K562 (cell line): Measurements from ENCODE around the gene CNKSR2. TPM values are rescaled to one million over a fixed set of nuclear protein-coding genes. Genes with fewer than 3 reads are reported as not detected.

Experiments used
- ATAC-seq: fragments of 200-7000 bp; cut with Tn5 transposase; 3 replicates; pipeline ENCODE4 v1.9.1; 2020; ENCODE audit warnings: moderate library complexity
- BruUV-seq: library from RNA; stranded (reverse); fragments of 400-500 nt; replicated peaks from 2 replicates; lab custom pipeline; 2021; lab: Mats Ljungman, UMichigan
- CTCF ChIA-PET: fragments of 300-600 bp; formaldehyde crosslinking; extraction: SDS; loops from one replicate; lab custom pipeline; 2021; ENCODE audit warnings: low intra/inter-chr PET ratio; lab: Yijun Ruan, JAX
- POLR2A ChIA-PET: fragments of 300-600, 350-650 bp; sonication (Branson Sonifier 250); formaldehyde crosslinking; extraction: SDS; loops from one replicate; lab custom pipeline; 2021; ENCODE audit warnings: antibody characterized with exemption, inconsistent platforms; lab: Yijun Ruan, JAX
- DNase-seq, 4 experiments: peaks; one replicate each; pipeline versions ENCODE4 v3.0.0 to v3.0.0-alpha.2; 2011 to 2018; ENCODE audit warnings: low spot score in 3 of 4, mixed read lengths in 3 of 4; ENCODE audit errors: extremely low read depth in 1 of 4
- FAIRE-seq: peaks from 2 replicates; lab custom pipeline; 2011; peaks lifted over from hg19 to GRCh38; lab: Jason Lieb, UNC
- H2AFZ ChIP-seq: 2 replicates; pipeline ENCODE4 v1.6.0; 2011; ENCODE audit warnings: low read depth, low read length, control low read depth, inconsistent platforms
- H3K27ac ChIP-seq: fragments of 200-600 bp; 3 replicates; pipeline ENCODE4 v1.8.0; 2011; ENCODE audit warnings: low read depth, mild to moderate bottlenecking, control low read depth, inconsistent platforms, low read length, moderate library complexity, mixed read lengths; ENCODE audit errors: extremely low read depth
- H3K27me3 ChIP-seq, 2 experiments: fragments of 300-600 bp in 1 of 2; 2 replicates in 1 of 2; 3 replicates in 1 of 2; pipeline versions ENCODE4 v1.6.0 to v1.8.0; 2011; ENCODE audit warnings: inconsistent platforms in 2 of 2, low read length in 2 of 2, mild to moderate bottlenecking in 1 of 2, mixed read lengths in 1 of 2, moderate library complexity in 1 of 2; ENCODE audit not compliant: control insufficient read depth in 2 of 2, insufficient read depth in 2 of 2
- H3K36me3 ChIP-seq: fragments of 300-600 bp; 3 replicates; pipeline ENCODE4 v1.8.0; 2011; ENCODE audit warnings: mild to moderate bottlenecking, low read length, inconsistent platforms; ENCODE audit not compliant: control insufficient read depth, insufficient read depth
- H3K4me1 ChIP-seq, 2 experiments: fragments of 200-600 bp in 1 of 2; replicated peaks in 1 of 2; 2 replicates in 1 of 2; 3 replicates in 1 of 2; pipeline versions ENCODE4 v1.5.1 to v1.8.0; 2011; ENCODE audit warnings: inconsistent platforms in 2 of 2, low read length in 2 of 2, mild to moderate bottlenecking in 1 of 2, mixed read lengths in 1 of 2, moderate library complexity in 1 of 2; ENCODE audit not compliant: control insufficient read depth in 2 of 2, insufficient read depth in 2 of 2
- H3K4me2 ChIP-seq: 2 replicates; pipeline ENCODE4 v1.6.1; 2011; ENCODE audit warnings: low read length, control low read depth, inconsistent platforms, mixed read lengths; ENCODE audit not compliant: insufficient read depth
- H3K4me3 ChIP-seq: fragments of 200-600 bp; sonication (generic), shearing (Covaris generic); 2 replicates; pipeline ENCODE4 v1.5.1; 2016; ENCODE audit warnings: control low read depth, inconsistent platforms
- H3K79me2 ChIP-seq: fragments of 200-600 bp; 3 replicates; pipeline ENCODE4 v1.8.0; 2011; ENCODE audit warnings: low read length, inconsistent platforms; ENCODE audit not compliant: control insufficient read depth, insufficient read depth
- H3K9ac ChIP-seq, 2 experiments: 2 replicates each; pipeline versions ENCODE4 v1.6.0 to v1.6.1; 2011; ENCODE audit warnings: low read depth in 2 of 2, low read length in 2 of 2, control low read depth in 1 of 2, inconsistent platforms in 1 of 2, mild to moderate bottlenecking in 1 of 2, mixed read lengths in 1 of 2; ENCODE audit not compliant: insufficient read depth in 1 of 2
- H3K9me1 ChIP-seq: one replicate; pipeline ENCODE4 v1.6.0; 2011; ENCODE audit warnings: inconsistent platforms, mild to moderate bottlenecking, low read length, moderate library complexity; ENCODE audit not compliant: control insufficient read depth, insufficient read depth
- H3K9me3 ChIP-seq: replicated peaks from 2 replicates; pipeline ENCODE4 v1.5.1; 2011; ENCODE audit warnings: low read depth, low read length, inconsistent platforms; ENCODE audit not compliant: control insufficient read depth, insufficient read depth
- H4K20me1 ChIP-seq: replicated peaks from 2 replicates; pipeline ENCODE4 v1.6.1; 2011; ENCODE audit warnings: low read length, inconsistent platforms, mixed read lengths; ENCODE audit not compliant: control insufficient read depth, insufficient read depth
- ATF1 ChIP-seq, 2 experiments: fragments of 450-650 bp in 1 of 2; IDR thresholded peaks; 2 replicates each; pipeline ENCODE4 v1.6.1; 2016; ENCODE audit warnings: missing compliant biosample characterization in 1 of 2, missing genetic modification characterization in 1 of 2
- CXXC5 ChIP-seq: fragments of 250-450 bp; sonication (Bioruptor Pico); IDR thresholded peaks from 2 replicates; pipeline ENCODE4 v1.8.0; 2022; ENCODE audit warnings: inconsistent platforms, mild to moderate bottlenecking, moderate library complexity
- KLF13 ChIP-seq: fragments of 450-650 bp; IDR thresholded peaks from 2 replicates; pipeline ENCODE4 v1.6.1; 2016; ENCODE audit warnings: missing genetic modification characterization, low read depth, mild to moderate bottlenecking, missing compliant biosample characterization, moderate library complexity, borderline replicate concordance
- MEIS2 ChIP-seq: fragments of 450-650 bp; IDR thresholded peaks from 2 replicates; pipeline ENCODE4 v1.6.1; 2014; ENCODE audit warnings: mild to moderate bottlenecking; ENCODE audit not compliant: partially characterized antibody
- TSC22D4 ChIP-seq: fragments of 450-650 bp; IDR thresholded peaks from 2 replicates; pipeline ENCODE4 v1.6.1; 2016; ENCODE audit warnings: missing genetic modification characterization, missing biosample characterization, control low read depth
- ZEB2 ChIP-seq: fragments of 450-650 bp; IDR thresholded peaks from 2 replicates; pipeline ENCODE4 v1.6.1; 2016
- ZNF551 ChIP-seq: fragments of 250-450 bp; sonication (Bioruptor Pico); IDR thresholded peaks from 2 replicates; pipeline ENCODE4 v1.5.0; 2021; ENCODE audit warnings: mild to moderate bottlenecking, moderate library complexity
- WGBS: fragments of 100-300 bp; shearing (Covaris generic); methylation state at CpG from one replicate; pipeline ENCODE4 v1.1.6; 2016; ENCODE audit warnings: low coverage, mixed read lengths; ENCODE audit not compliant: insufficient coverage; ENCODE audit errors: missing lambda C conversion rate; 5-methylcytosine and 5-hydroxymethylcytosine counted together
- in situ Hi-C: fragments of 300-500 bp; cut with MboI; formaldehyde crosslinking; loops from 4 replicates; pipeline ENCODE4 v1.15.0; 2018; ENCODE audit warnings: inconsistent platforms, mixed read lengths
- intact Hi-C: fragments of 100-400 bp; cut with micrococcal nuclease; formaldehyde crosslinking; loops from 2 replicates; pipeline ENCODE4 v1.14.2; 2022
- polyA plus RNA-seq, 8 experiments: library from polyadenylated mRNA; depleted of rRNA in 4 of 8; stranded (reverse) in 5 of 8; unstranded in 3 of 8; fragments of >200 nt; fragmentation: Nextera tagmentation in 2 of 8; fragmentation: Illumina TruSeq in 1 of 8; extraction: Ambion mirVana in 2 of 8; extraction: Trizol in 1 of 8; gene quantifications; 2 replicates each; pipeline versions ENCODE4 v1.2.1 to v1.2.3, GENCODE V29; 2011 to 2014; ENCODE audit warnings: inconsistent platforms in 1 of 8, missing spikeins in 1 of 8
- total RNA-seq, 7 experiments: library from RNA; depleted of rRNA in 6 of 7; stranded (reverse); fragments of >200 nt in 6 of 7; fragmentation: Illumina TruSeq in 2 of 7; extraction: Trizol in 2 of 7; gene quantifications; 2 replicates each; pipeline versions ENCODE4 v1.2.1 to v1.2.3, GENCODE V29; 2011 to 2021; ENCODE audit warnings: low replicate concordance in 1 of 7

The CNKSR2 gene
- total and polyA plus RNA-seq, 9 of the 15 experiments (the other 6 are each of a cell fraction or from before 2014, with no cell fraction given) = not detected

DNA sequence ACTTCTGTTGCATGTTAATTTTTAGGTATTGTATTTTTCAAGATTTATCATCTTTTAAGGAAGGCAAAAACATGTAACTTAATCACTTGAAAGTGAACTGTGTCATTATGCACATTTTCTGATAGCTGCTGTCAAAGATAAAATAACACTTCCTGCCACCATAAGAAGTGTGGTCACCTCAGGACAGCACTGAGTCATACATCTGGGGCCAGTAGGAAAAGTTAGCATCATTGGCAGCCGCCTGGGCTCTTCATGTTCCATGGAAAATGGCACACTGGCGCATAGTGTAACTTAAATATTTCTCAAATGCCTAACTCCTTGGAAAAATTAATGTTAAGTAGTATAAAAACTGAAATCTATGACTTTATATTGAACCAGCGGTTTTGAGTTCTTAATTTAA is 24.2 kb downstream of the CNKSR2 start:
- Histone ChIP-seq H3K9ac (no peak overlapping the region), H2AFZ (no peak overlapping the region), H3K4me2 (no peak overlapping the region), H3K27ac (no peak overlapping the region), H3K27me3 (no peaks in the 10 kb centered on the region), H4K20me1 (no peaks in the 10 kb centered on the region), H3K9me3 (no peaks in the 10 kb centered on the region), H3K36me3 (no peaks in the 10 kb centered on the region), H3K4me3 (no peak overlapping the region)
- WGBS = 0% methylated on average over 3 of the region's 3 CpGs
- no peak for DNase-seq
- BruUV-seq = no TSS peak
- no peak for TF ChIP-seq ZNF551 (CRISPR knock-in tag)
- TF ChIP-seq, all 486 proteins: peak for 0
- POLR2A ChIA-PET = interaction anchor here (0.6 kb wide), 1 partner anchor 17 kb away, joined by 3 read pairs; no protein-coding TSS in a partner anchor
- in situ Hi-C loops = no loop called here
- Histone ChIP-seq H3K4me1 (no peaks in the 10 kb centered on the region), H3K79me2 (no peaks in the 10 kb centered on the region), H3K9me1 (no peaks in the 10 kb centered on the region)
- CTCF ChIA-PET = no interaction called here
- ATAC-seq (no peak), FAIRE-seq (no peak)
- intact Hi-C loops = no loop called here

DNA sequence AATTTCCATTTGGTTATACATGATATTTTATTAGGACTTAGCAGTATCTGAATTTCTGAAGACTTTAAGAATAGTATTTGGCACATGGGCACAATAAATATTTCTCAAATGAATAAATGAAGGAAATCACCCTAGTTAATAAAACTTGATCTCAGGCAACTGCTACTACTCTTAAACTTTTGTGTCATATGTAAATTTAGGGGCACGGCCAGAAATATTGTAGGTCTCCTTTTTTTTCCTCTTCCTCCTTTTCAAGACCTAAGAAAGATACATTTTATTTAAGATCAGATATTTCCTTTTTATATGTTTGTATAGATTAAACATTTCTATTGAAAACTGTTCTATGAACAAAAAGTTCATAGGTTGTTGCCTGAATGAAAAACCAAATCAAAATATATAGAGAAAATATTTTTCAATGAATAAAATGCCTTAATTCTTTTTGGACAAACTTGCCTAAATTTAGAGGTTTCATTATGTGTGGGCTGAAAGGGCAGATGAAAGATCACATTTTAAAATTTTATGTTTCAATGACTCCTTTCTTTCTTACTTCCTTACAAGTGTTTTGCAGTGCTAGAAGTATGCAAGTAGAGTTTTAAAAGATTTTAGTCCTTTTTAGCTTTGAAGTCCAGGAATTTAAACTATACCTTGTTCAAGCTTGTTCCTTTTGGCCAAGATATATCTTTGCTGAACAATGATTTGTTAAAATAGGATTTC is 26.3 kb downstream of the CNKSR2 start:
- no peak for FAIRE-seq
- no peak overlapping the region for H3K27ac ChIP-seq
- ChIA-PET POLR2A (no interaction called here), CTCF (no interaction called here)
- no peaks in the 10 kb centered on the region for H4K20me1 ChIP-seq
- H3K79me2 ChIP-seq = no peaks in the 10 kb centered on the region
- H3K9me1 ChIP-seq = no peaks in the 10 kb centered on the region
- no peak overlapping the region for H3K4me2 ChIP-seq
- TF ChIP-seq ZEB2 (no peak), CXXC5 (no peak), KLF13 (tag) (no peak), MEIS2 (no peak), TSC22D4 (tag) (no peak), ATF1 (CRISPR knock-in tag; IDR thresholded peaks at IDR 0.05) (no peak), ATF1 (tag; IDR thresholded peaks at IDR 0.05) (no peak)
- no peak overlapping the region for H3K4me3 ChIP-seq
- in situ Hi-C loops = no loop called here
- 0% methylated on average over 1 of the region's 1 CpG for WGBS
- no TSS peak for BruUV-seq
- no peaks in the 10 kb centered on the region for H3K36me3 ChIP-seq
- no peak for DNase-seq
- intact Hi-C loops = no loop called here
- no peaks in the 10 kb centered on the region for H3K27me3 ChIP-seq
- no peak overlapping the region for H2AFZ ChIP-seq
- no peaks in the 10 kb centered on the region for H3K9me3 ChIP-seq
- no peak overlapping the region for H3K9ac ChIP-seq
- H3K4me1 ChIP-seq = no peaks in the 10 kb centered on the region
- ATAC-seq = no peak
